HEK293 (cell line): ENCODE results near the gene MUC20.
"Not testable (repeated sequence)": the region's sequence is repeated elsewhere in the genome, so short reads cannot be mapped to it uniquely, and the experiment has no call there.

Source experiments
- PRDM1 ChIP-seq: fragments of 450-650 bp; formaldehyde crosslinking; IDR thresholded peaks from 2 replicates; pipeline ENCODE4; 2016; ENCODE audit warnings: missing biosample characterization, missing genetic modification characterization
- ZNF223 ChIP-seq: fragments of 450-650 bp; formaldehyde crosslinking; IDR thresholded peaks from 2 replicates; pipeline ENCODE4 v1.5.1; 2016; ENCODE audit warnings: missing biosample characterization, missing genetic modification characterization
- ZNF24 ChIP-seq: fragments of 450-650 bp; formaldehyde crosslinking; IDR thresholded peaks from 2 replicates; pipeline ENCODE4 v1.5.1; 2016; ENCODE audit warnings: missing biosample characterization, missing genetic modification characterization
- ZNF274 ChIP-seq, 2 experiments: fragments of 200-500 bp in 1 of 2; fragments of 450-650 bp in 1 of 2; sonication (Bioruptor generic) in 1 of 2; formaldehyde crosslinking in 1 of 2; IDR thresholded peaks; 2 replicates each; pipeline versions ENCODE4 v1.5.1 to v1.6.1; 2014 to 2016; ENCODE audit warnings: borderline replicate concordance in 1 of 2, inconsistent platforms in 1 of 2, low read length in 1 of 2, missing biosample characterization in 1 of 2, missing genetic modification characterization in 1 of 2
- ZNF292 ChIP-seq: fragments of 450-650 bp; formaldehyde crosslinking; IDR thresholded peaks from 2 replicates; pipeline ENCODE4 v1.5.1; 2016; ENCODE audit warnings: low read depth, missing biosample characterization, missing genetic modification characterization, borderline replicate concordance
- ZNF423 ChIP-seq: fragments of 450-650 bp; formaldehyde crosslinking; IDR thresholded peaks from 2 replicates; pipeline ENCODE4 v1.5.1; 2016; ENCODE audit warnings: missing biosample characterization, missing genetic modification characterization
- ZNF677 ChIP-seq: fragments of 450-650 bp; IDR thresholded peaks from 2 replicates; pipeline ENCODE4 v1.5.0; 2018; ENCODE audit warnings: missing biosample characterization, mild to moderate bottlenecking, missing genetic modification characterization, moderate library complexity
- ZNF701 ChIP-seq: fragments of 450-650 bp; formaldehyde crosslinking; IDR thresholded peaks from 2 replicates; pipeline ENCODE4 v1.5.1; 2016; ENCODE audit warnings: missing biosample characterization, missing genetic modification characterization
- TF ChIP-seq, protein P1 (sequence below): fragments of 450-650 bp; formaldehyde crosslinking; IDR thresholded peaks from 2 replicates; pipeline ENCODE4 v1.5.1; 2016; ENCODE audit warnings: missing biosample characterization, missing genetic modification characterization
- TF ChIP-seq, protein P2 (sequence below): fragments of 450-650 bp; formaldehyde crosslinking; IDR thresholded peaks from 2 replicates; pipeline ENCODE4 v1.5.1; 2016; ENCODE audit warnings: missing biosample characterization, missing genetic modification characterization
- TF ChIP-seq, protein P3 (sequence below): fragments of 450-650 bp; formaldehyde crosslinking; IDR thresholded peaks from 2 replicates; pipeline ENCODE4 v1.5.1; 2016; ENCODE audit warnings: missing biosample characterization, missing genetic modification characterization
- TF ChIP-seq, protein P4 (sequence below): fragments of 450-650 bp; formaldehyde crosslinking; IDR thresholded peaks from 2 replicates; pipeline ENCODE4 v1.5.1; 2016; ENCODE audit warnings: missing biosample characterization, missing genetic modification characterization
- TF ChIP-seq, protein P5 (sequence below): fragments of 450-650 bp; formaldehyde crosslinking; IDR thresholded peaks from 2 replicates; pipeline ENCODE4 v1.5.1; 2016; ENCODE audit warnings: missing biosample characterization, missing genetic modification characterization

DNA sequence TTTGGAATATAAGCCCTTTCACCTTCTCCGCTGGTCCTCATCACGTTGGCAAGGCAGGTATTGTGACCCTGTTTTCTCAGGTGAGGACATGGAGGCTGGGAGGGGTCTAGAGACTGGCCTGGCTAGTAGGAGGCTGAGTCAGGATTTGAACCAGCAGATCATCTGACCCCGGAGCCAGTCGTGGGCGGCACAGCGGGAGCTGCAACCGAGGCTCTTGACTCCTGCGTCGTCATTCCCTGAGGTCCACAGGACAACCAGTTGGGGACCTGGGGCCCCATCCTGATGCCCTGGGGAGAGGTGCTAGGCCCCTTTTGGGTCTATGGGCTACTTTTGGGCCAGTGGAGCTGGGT is 2.2 kb downstream of the MUC20 start:
- not testable (repeated sequence) for TF ChIP-seq ZNF701 (tag by site-specific recombination); PRDM1 (tag by site-specific recombination); ZNF274 (IDR thresholded peaks at IDR 0.05; ENCODE audit: low read length); ZNF274 (tag by site-specific recombination; IDR thresholded peaks at IDR 0.05; ENCODE audit: borderline replicate concordance); ZNF223 (tag by site-specific recombination); ZNF423 (tag by site-specific recombination); ZNF677 (tag by site-specific recombination); ZNF292; ZNF24 (tag by site-specific recombination)
- TF ChIP-seq, protein P1, sequence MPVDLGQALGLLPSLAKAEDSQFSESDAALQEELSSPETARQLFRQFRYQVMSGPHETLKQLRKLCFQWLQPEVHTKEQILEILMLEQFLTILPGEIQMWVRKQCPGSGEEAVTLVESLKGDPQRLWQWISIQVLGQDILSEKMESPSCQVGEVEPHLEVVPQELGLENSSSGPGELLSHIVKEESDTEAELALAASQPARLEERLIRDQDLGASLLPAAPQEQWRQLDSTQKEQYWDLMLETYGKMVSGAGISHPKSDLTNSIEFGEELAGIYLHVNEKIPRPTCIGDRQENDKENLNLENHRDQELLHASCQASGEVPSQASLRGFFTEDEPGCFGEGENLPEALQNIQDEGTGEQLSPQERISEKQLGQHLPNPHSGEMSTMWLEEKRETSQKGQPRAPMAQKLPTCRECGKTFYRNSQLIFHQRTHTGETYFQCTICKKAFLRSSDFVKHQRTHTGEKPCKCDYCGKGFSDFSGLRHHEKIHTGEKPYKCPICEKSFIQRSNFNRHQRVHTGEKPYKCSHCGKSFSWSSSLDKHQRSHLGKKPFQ (tag by site-specific recombination): not testable (repeated sequence)
- TF ChIP-seq, protein P2, sequence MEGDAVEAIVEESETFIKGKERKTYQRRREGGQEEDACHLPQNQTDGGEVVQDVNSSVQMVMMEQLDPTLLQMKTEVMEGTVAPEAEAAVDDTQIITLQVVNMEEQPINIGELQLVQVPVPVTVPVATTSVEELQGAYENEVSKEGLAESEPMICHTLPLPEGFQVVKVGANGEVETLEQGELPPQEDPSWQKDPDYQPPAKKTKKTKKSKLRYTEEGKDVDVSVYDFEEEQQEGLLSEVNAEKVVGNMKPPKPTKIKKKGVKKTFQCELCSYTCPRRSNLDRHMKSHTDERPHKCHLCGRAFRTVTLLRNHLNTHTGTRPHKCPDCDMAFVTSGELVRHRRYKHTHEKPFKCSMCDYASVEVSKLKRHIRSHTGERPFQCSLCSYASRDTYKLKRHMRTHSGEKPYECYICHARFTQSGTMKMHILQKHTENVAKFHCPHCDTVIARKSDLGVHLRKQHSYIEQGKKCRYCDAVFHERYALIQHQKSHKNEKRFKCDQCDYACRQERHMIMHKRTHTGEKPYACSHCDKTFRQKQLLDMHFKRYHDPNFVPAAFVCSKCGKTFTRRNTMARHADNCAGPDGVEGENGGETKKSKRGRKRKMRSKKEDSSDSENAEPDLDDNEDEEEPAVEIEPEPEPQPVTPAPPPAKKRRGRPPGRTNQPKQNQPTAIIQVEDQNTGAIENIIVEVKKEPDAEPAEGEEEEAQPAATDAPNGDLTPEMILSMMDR (tag by site-specific recombination): not testable (repeated sequence)
- TF ChIP-seq, protein P3, sequence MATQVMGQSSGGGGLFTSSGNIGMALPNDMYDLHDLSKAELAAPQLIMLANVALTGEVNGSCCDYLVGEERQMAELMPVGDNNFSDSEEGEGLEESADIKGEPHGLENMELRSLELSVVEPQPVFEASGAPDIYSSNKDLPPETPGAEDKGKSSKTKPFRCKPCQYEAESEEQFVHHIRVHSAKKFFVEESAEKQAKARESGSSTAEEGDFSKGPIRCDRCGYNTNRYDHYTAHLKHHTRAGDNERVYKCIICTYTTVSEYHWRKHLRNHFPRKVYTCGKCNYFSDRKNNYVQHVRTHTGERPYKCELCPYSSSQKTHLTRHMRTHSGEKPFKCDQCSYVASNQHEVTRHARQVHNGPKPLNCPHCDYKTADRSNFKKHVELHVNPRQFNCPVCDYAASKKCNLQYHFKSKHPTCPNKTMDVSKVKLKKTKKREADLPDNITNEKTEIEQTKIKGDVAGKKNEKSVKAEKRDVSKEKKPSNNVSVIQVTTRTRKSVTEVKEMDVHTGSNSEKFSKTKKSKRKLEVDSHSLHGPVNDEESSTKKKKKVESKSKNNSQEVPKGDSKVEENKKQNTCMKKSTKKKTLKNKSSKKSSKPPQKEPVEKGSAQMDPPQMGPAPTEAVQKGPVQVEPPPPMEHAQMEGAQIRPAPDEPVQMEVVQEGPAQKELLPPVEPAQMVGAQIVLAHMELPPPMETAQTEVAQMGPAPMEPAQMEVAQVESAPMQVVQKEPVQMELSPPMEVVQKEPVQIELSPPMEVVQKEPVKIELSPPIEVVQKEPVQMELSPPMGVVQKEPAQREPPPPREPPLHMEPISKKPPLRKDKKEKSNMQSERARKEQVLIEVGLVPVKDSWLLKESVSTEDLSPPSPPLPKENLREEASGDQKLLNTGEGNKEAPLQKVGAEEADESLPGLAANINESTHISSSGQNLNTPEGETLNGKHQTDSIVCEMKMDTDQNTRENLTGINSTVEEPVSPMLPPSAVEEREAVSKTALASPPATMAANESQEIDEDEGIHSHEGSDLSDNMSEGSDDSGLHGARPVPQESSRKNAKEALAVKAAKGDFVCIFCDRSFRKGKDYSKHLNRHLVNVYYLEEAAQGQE (tag by site-specific recombination): not testable (repeated sequence)
- TF ChIP-seq, protein P4, sequence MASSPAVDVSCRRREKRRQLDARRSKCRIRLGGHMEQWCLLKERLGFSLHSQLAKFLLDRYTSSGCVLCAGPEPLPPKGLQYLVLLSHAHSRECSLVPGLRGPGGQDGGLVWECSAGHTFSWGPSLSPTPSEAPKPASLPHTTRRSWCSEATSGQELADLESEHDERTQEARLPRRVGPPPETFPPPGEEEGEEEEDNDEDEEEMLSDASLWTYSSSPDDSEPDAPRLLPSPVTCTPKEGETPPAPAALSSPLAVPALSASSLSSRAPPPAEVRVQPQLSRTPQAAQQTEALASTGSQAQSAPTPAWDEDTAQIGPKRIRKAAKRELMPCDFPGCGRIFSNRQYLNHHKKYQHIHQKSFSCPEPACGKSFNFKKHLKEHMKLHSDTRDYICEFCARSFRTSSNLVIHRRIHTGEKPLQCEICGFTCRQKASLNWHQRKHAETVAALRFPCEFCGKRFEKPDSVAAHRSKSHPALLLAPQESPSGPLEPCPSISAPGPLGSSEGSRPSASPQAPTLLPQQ: not testable (repeated sequence)
- TF ChIP-seq, protein P5, sequence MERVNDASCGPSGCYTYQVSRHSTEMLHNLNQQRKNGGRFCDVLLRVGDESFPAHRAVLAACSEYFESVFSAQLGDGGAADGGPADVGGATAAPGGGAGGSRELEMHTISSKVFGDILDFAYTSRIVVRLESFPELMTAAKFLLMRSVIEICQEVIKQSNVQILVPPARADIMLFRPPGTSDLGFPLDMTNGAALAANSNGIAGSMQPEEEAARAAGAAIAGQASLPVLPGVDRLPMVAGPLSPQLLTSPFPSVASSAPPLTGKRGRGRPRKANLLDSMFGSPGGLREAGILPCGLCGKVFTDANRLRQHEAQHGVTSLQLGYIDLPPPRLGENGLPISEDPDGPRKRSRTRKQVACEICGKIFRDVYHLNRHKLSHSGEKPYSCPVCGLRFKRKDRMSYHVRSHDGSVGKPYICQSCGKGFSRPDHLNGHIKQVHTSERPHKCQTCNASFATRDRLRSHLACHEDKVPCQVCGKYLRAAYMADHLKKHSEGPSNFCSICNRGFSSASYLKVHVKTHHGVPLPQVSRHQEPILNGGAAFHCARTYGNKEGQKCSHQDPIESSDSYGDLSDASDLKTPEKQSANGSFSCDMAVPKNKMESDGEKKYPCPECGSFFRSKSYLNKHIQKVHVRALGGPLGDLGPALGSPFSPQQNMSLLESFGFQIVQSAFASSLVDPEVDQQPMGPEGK: not testable (repeated sequence)
